T-cell (primary cell): ENCODE results near the gene SYK. TPM values are rescaled to one million over a fixed set of nuclear protein-coding genes. Genes with fewer than 3 reads are reported as not detected.

Experiments
- ATAC-seq, 4 experiments: fragments of 200-7000 bp in 3 of 4; fragments of 150-1000 bp in 1 of 4; cut with Tn5 transposase; replicated peaks in 1 of 4; 1 replicate in 3 of 4; 2 replicates in 1 of 4; pipeline ENCODE4 v1.10.0; 2021; ENCODE audit warnings: moderate library complexity in 3 of 4, mild to moderate bottlenecking in 2 of 4, moderate number of reproducible peaks in 1 of 4
- CTCF ChIA-PET, 2 donors: fragments of 300-600 bp; sonication (Branson Sonifier 250); formaldehyde crosslinking; loops; one replicate each; lab custom pipeline; 2022; ENCODE audit warnings: antibody characterized with exemption in 2 of 2; lab: Charles Lee
- POLR2A ChIA-PET, 2 donors: fragments of 300-600 bp; sonication (Branson Sonifier 250); formaldehyde crosslinking; loops; one replicate each; lab custom pipeline; 2022; ENCODE audit warnings: antibody characterized with exemption in 2 of 2; lab: Charles Lee
- DNase-seq, 35 experiments: peaks; one replicate each; pipeline versions ENCODE4 v3.0.0 to v3.0.0-alpha.2; 2013 to 2023
- H3K27ac ChIP-seq: one replicate; pipeline ENCODE4 v1.5.1; 2013; ENCODE audit warnings: low read length
- H3K27me3 ChIP-seq, 2 experiments: replicated peaks in 1 of 2; 1 replicate in 1 of 2; 2 replicates in 1 of 2; pipeline versions ENCODE4 v1.6.1 to v1.7.0; 2013; ENCODE audit warnings: low read length in 1 of 2, mixed read lengths in 1 of 2; ENCODE audit not compliant: control insufficient read depth in 2 of 2, insufficient read depth in 2 of 2; ENCODE audit errors: extremely low read depth in 1 of 2
- H3K36me3 ChIP-seq, 2 donors: 1 replicate in 1 of 2; 2 replicates in 1 of 2; pipeline versions ENCODE4 v1.6.1 to v1.7.0; 2013; ENCODE audit warnings: low read length in 1 of 2; ENCODE audit not compliant: control insufficient read depth in 2 of 2, insufficient read depth in 1 of 2; ENCODE audit errors: extremely low read depth in 1 of 2
- H3K4me1 ChIP-seq, 2 experiments: 1 replicate in 1 of 2; 2 replicates in 1 of 2; pipeline versions ENCODE4 v1.6.1 to v1.7.0; 2013; ENCODE audit warnings: low read length in 2 of 2, mixed read lengths in 1 of 2; ENCODE audit not compliant: insufficient read depth in 2 of 2, control insufficient read depth in 1 of 2; ENCODE audit errors: extremely low read depth in 1 of 2
- H3K4me3 ChIP-seq, 2 donors: 1 replicate in 1 of 2; 2 replicates in 1 of 2; pipeline versions ENCODE4 v1.5.1 to v1.7.0; 2013; ENCODE audit warnings: mild to moderate bottlenecking in 2 of 2, low read length in 1 of 2, moderate library complexity in 1 of 2; ENCODE audit not compliant: control insufficient read depth in 1 of 2; ENCODE audit errors: extremely low read depth in 1 of 2
- H3K9me3 ChIP-seq: 2 replicates; pipeline ENCODE4 v1.7.0; 2013
- H3K27ac Mint-ChIP-seq, 2 donors: one replicate each; pipeline ENCODE4 v1.8.0; 2020 to 2021; ENCODE audit warnings: mild to moderate bottlenecking in 2 of 2, mixed read lengths in 2 of 2
- H3K27me3 Mint-ChIP-seq, 2 donors: one replicate each; pipeline ENCODE4 v1.8.0; 2021 to 2022; ENCODE audit warnings: mixed read lengths in 2 of 2
- H3K36me3 Mint-ChIP-seq: one replicate; pipeline ENCODE4 v1.8.0; 2021; ENCODE audit warnings: mixed read lengths
- H3K4me1 Mint-ChIP-seq, 3 donors: one replicate each; pipeline ENCODE4 v1.8.0; 2020 to 2022; ENCODE audit warnings: mixed read lengths in 3 of 3, mild to moderate bottlenecking in 1 of 3
- H3K4me3 Mint-ChIP-seq, 3 donors: one replicate each; pipeline ENCODE4 v1.8.0; 2020 to 2022; ENCODE audit warnings: mild to moderate bottlenecking in 3 of 3, mixed read lengths in 3 of 3, moderate library complexity in 3 of 3
- H3K9me3 Mint-ChIP-seq, 3 donors: one replicate each; pipeline ENCODE4 v1.8.0; 2020 to 2022; ENCODE audit warnings: mixed read lengths in 3 of 3
- WGBS: methylation state at CpG from one replicate; pipeline ENCODE4 v1.1.5; 2013; ENCODE audit warnings: missing lambda C conversion rate; ENCODE audit not compliant: insufficient coverage; 5-methylcytosine and 5-hydroxymethylcytosine counted together
- total RNA-seq, 35 experiments: library from RNA in 6 of 35; stranded (reverse) in 6 of 35; fragments of 120-200 nt in 1 of 35; gene quantifications; one replicate each; pipeline versions ENCODE4 v1.2.1 to v1.2.4 and lab custom pipeline; 2013 to 2026

The SYK gene
- total RNA-seq, 5 donors from 2014 or later (not counting 1 experiment from before 2014, with no cell fraction given) = 1.0 to 10.7 (median 3.9) TPM

- no peaks in the 10 kb centered on the region for H3K36me3 ChIP-seq
- H3K4me3 Mint-ChIP-seq = no peak overlapping the region
- ATAC-seq (no peak), DNase-seq (no peak)
- 33% methylated on average over 1 of the region's 1 CpG for WGBS
- no peaks in the 10 kb centered on the region for H3K4me1 Mint-ChIP-seq
- no peaks in the 10 kb centered on the region for H3K4me1 ChIP-seq
- CTCF ChIA-PET = no interaction called here
- H3K27ac ChIP-seq = no peak overlapping the region
- H3K27me3 Mint-ChIP-seq = peaks cover 21 to 24% of the 10 kb centered on the region in 2 donors
- H3K27me3 ChIP-seq = peaks cover 0 to 17% of the 10 kb centered on the region in 2 experiments
- H3K36me3 Mint-ChIP-seq = no peaks in the 10 kb centered on the region
- H3K9me3 ChIP-seq = no peaks in the 10 kb centered on the region
- no peak overlapping the region for H3K4me3 ChIP-seq
- POLR2A ChIA-PET = no interaction called here
- no peaks in the 10 kb centered on the region for H3K9me3 Mint-ChIP-seq
- no peak overlapping the region for H3K27ac Mint-ChIP-seq
These were observed 138.7 kb downstream of the SYK start for GRCh38 chr9:90940280-90940679.

- H3K36me3 Mint-ChIP-seq = no peaks in the 10 kb centered on the region
- H3K4me1 ChIP-seq = no peaks in the 10 kb centered on the region
- no peaks in the 10 kb centered on the region for H3K4me1 Mint-ChIP-seq
- ChIA-PET POLR2A (no interaction called here), CTCF (no interaction called here)
- 83% methylated on average over 2 of the region's 5 CpGs for WGBS
- H3K27me3 Mint-ChIP-seq = peaks cover 24 to 29% of the 10 kb centered on the region in 2 donors
- no peaks in the 10 kb centered on the region for H3K36me3 ChIP-seq
- H3K9me3 ChIP-seq = no peaks in the 10 kb centered on the region
- no peak overlapping the region for H3K27ac ChIP-seq
- no peak overlapping the region for H3K4me3 ChIP-seq
- ATAC-seq (no peak), DNase-seq (no peak)
- no peak overlapping the region for H3K4me3 Mint-ChIP-seq
- H3K9me3 Mint-ChIP-seq = no peaks in the 10 kb centered on the region
- H3K27ac Mint-ChIP-seq = no peak overlapping the region
- peaks cover 0 to 18% of the 10 kb centered on the region in 2 experiments for H3K27me3 ChIP-seq
These were observed 140.0 kb downstream of the SYK start for GRCh38 chr9:90941661-90942060.

- Mint-ChIP-seq H3K27me3 (peaks cover 19 to 27% of the 10 kb centered on the region in 2 donors), H3K36me3 (no peaks in the 10 kb centered on the region), H3K9me3 (no peaks in the 10 kb centered on the region), H3K4me1 (no peaks in the 10 kb centered on the region), H3K4me3 (no peak overlapping the region), H3K27ac (no peak overlapping the region)
- H3K36me3 ChIP-seq = no peaks in the 10 kb centered on the region
- POLR2A ChIA-PET = no interaction called here
- CTCF ChIA-PET = no interaction called here
- H3K4me1 ChIP-seq = no peaks in the 10 kb centered on the region
- WGBS = 50% methylated on average over 4 of the region's 7 CpGs
- no peak overlapping the region for H3K4me3 ChIP-seq
- H3K9me3 ChIP-seq = no peaks in the 10 kb centered on the region
- DNase-seq (no peak), ATAC-seq (no peak)
- H3K27me3 ChIP-seq = peaks cover 0 to 19% of the 10 kb centered on the region in 2 experiments
- no peak overlapping the region for H3K27ac ChIP-seq
These were observed 140.9 kb downstream of the SYK start for GRCh38 chr9:90942555-90942954.

- 78% methylated on average over 3 of the region's 7 CpGs for WGBS
- peaks cover 18 to 27% of the 10 kb centered on the region in 2 donors for H3K27me3 Mint-ChIP-seq
- ChIA-PET CTCF (no interaction called here), POLR2A (no interaction called here)
- no peak for DNase-seq
- Histone ChIP-seq H3K36me3 (no peaks in the 10 kb centered on the region), H3K4me1 (no peaks in the 10 kb centered on the region), H3K9me3 (no peaks in the 10 kb centered on the region), H3K4me3 (no peak overlapping the region), H3K27ac (no peak overlapping the region), H3K27me3 (peaks cover 0 to 19% of the 10 kb centered on the region in 2 experiments)
- no peak overlapping the region for H3K27ac Mint-ChIP-seq
- no peak for ATAC-seq
- no peak overlapping the region for H3K4me3 Mint-ChIP-seq
- no peaks in the 10 kb centered on the region for H3K36me3 Mint-ChIP-seq
- no peaks in the 10 kb centered on the region for H3K4me1 Mint-ChIP-seq
- no peaks in the 10 kb centered on the region for H3K9me3 Mint-ChIP-seq
These were observed 141.7 kb downstream of the SYK start for GRCh38 chr9:90943341-90943740.

- no peaks in the 10 kb centered on the region for H3K4me1 ChIP-seq
- H3K36me3 Mint-ChIP-seq = no peaks in the 10 kb centered on the region
- WGBS = 100% methylated on average over 1 of the region's 2 CpGs
- H3K27ac Mint-ChIP-seq = no peak overlapping the region
- no peaks in the 10 kb centered on the region for H3K36me3 ChIP-seq
- H3K9me3 ChIP-seq = no peaks in the 10 kb centered on the region
- H3K4me1 Mint-ChIP-seq = no peaks in the 10 kb centered on the region
- no peak overlapping the region for H3K4me3 ChIP-seq
- ATAC-seq (no peak), DNase-seq (no peak)
- H3K27ac ChIP-seq = no peak overlapping the region
- H3K27me3 Mint-ChIP-seq = peaks cover 21 to 29% of the 10 kb centered on the region in 2 donors
- ChIA-PET CTCF (no interaction called here), POLR2A (no interaction called here)
- no peaks in the 10 kb centered on the region for H3K9me3 Mint-ChIP-seq
- H3K27me3 ChIP-seq = peaks cover 0 to 24% of the 10 kb centered on the region in 2 experiments
- H3K4me3 Mint-ChIP-seq = no peak overlapping the region
These were observed 143.7 kb downstream of the SYK start for GRCh38 chr9:90945336-90945735.

- POLR2A ChIA-PET = no interaction called here
These were observed 145.4 kb downstream of the SYK start for GRCh38 chr9:90946982-90947381.

More at GRCh38 chr9:90946982-90947381, 145.4 kb downstream of the SYK start:
- no peak overlapping the region for H3K27ac Mint-ChIP-seq
- no peaks in the 10 kb centered on the region for H3K36me3 Mint-ChIP-seq
- no peaks in the 10 kb centered on the region for H3K4me1 ChIP-seq
- H3K27me3 ChIP-seq = peaks cover 0 to 21% of the 10 kb centered on the region in 2 experiments
- no peaks in the 10 kb centered on the region for H3K36me3 ChIP-seq
- no peak overlapping the region for H3K4me3 Mint-ChIP-seq
- no peaks in the 10 kb centered on the region for H3K9me3 ChIP-seq
- no peak overlapping the region for H3K27ac ChIP-seq
- H3K27me3 Mint-ChIP-seq = peaks cover 16 to 26% of the 10 kb centered on the region in 2 donors
- H3K4me1 Mint-ChIP-seq = no peaks in the 10 kb centered on the region
- ATAC-seq (no peak), DNase-seq (no peak)
- no peak overlapping the region for H3K4me3 ChIP-seq
- no CpG with 5 or more reads among the region's 2 CpGs for WGBS
- CTCF ChIA-PET = no interaction called here
- no peaks in the 10 kb centered on the region for H3K9me3 Mint-ChIP-seq
